Daoy (cell line): ENCODE results near the gene HIF3A. TPM values are rescaled to one million over a fixed set of nuclear protein-coding genes. Genes with fewer than 3 reads are reported as not detected.
"Not testable (repeated sequence)": the region's sequence is repeated elsewhere in the genome, so short reads cannot be mapped to it uniquely, and the experiment has no call there.

Source experiments
- DNase-seq: peaks from one replicate; pipeline ENCODE4 v3.0.0-alpha.2; 2015; ENCODE audit warnings: low read depth
- total RNA-seq: library from RNA; depleted of rRNA; stranded (reverse); fragments of >200 nt; shearing (Covaris generic); gene quantifications from 2 replicates; pipeline ENCODE4 v1.2.3, GENCODE V29; 2014

Gene HIF3A
- total RNA-seq, 1 experiment from 2014 or later: not detected

DNA sequence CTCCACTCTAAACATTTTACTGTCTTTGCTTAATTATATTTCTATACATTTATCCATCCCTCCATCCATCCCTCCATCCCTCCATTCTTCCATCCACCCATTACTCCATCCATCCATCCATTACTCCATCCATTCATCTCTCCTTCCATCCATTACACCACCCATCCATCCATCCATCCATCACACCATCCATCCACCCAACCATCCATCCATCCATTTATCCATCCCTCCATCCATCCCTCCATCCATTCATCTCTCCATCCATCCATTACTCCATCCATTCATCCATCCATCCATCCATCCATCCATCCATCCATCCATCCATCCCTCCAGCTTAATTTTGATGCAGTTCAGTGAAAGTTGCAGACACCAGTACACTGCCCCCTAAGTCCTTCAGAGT, 5.0 kb upstream of the HIF3A start:
- DNase-seq: no peak

DNA sequence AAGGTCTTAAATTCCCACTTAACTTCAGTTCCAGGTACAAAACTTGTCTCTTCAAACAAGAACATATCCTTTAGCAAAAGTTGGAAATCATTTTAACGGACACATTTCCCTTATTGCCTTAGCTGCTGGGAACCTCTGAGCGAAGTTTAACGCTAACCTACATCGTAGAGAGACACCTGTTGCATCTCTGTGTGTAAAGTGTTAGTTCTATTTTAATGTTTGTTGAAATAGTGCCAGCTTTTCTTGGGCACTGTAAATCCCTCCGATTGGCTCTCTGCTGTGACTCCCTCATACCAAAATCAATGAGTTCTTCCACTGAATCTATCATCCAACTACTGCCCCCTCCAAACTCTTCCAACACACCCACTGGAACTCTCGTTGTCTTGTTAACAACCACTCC, 2.3 kb upstream of the HIF3A start:
- DNase-seq: no peak

DNA sequence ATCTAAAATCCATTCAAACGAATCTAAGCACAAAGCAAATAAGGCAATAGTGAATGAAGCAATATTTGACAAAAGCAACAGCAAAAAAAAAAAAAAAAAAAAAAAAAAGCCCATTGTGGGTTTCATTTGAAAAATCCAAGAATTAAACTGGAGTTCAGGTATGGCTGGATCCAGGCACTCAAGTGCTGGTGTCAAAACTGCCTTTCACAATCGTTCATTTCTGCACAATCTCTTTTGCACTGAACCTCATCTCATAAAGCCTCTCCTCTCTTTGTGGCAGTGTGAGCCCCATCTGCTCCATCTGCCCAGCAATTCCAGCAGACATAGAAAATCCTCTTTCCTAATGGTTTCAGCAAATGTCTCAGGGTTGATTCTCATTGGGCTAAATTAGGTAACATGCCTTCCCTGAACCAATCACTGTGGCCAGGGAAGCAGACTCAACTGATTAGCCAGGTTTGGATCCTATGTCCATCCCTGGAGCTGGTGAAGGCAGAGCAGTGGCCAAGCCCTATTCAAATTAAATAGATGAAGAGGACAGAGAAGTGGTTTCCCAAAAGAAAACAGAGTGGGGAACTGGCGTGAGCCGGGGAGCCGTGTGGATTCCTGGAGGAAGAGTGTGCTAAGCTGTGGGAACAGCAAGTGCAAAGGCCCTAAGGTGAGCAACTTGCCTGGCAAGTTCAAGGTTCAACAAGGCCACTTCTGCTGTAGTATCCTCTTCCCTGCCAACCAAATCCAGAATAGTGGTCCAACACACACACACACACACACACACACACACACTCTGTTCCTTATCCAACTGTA, 1.2 kb upstream of the HIF3A start:
- DNase-seq: no peak

DNA sequence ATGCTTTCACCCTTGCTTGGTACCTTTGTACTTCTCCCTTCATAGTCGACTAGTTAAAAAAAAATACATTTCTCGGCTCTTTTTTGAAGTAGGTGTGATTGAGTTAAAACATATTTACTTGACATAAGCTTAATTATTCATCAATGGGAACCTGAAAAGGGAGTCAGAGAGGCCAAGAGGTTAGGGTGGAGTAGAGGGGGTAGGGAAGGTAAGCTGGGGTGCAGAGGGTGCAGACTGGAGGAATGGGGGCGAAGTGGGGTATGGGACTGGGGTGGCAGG, 701 bp upstream of the HIF3A start:
- no peak for DNase-seq

DNA sequence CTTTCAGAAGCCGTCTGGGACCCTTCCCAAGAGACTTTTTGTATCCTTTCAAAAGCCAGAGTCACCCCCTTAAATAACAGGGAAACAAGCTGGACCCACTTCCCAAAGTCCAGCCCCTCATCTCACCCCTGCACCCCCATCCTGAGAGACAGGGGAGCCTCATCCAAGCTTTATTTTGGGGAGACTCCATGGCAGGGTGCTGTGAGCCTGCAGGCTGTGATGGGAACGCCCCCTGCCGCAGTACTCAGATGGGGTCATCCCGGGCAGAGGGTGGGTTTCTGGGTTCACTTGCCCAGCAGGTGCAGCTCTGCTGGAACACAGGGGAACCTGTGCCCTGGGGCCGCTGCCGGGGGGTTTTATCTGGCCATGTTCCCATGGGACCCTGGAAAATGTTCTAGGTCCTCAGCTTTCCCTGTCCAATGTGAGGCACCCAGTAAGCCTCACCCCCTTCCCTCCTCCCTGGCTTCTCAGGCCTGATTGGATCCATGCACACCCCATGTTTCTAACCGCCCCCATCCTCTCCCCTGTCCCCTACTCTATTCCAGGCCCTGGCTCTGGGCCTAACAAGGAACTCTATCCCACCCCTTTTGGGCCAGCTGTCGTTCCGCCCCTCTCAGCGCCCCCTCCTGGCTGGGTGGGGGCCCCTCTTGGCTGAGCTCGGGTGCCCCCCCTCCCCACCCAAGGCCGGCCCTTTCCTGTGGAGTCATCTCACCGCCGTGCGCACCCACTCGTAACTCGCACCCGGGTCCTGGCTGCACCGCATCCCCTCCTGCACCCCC, 1.0 kb downstream of the HIF3A start:
- DNase-seq: no peak

DNA sequence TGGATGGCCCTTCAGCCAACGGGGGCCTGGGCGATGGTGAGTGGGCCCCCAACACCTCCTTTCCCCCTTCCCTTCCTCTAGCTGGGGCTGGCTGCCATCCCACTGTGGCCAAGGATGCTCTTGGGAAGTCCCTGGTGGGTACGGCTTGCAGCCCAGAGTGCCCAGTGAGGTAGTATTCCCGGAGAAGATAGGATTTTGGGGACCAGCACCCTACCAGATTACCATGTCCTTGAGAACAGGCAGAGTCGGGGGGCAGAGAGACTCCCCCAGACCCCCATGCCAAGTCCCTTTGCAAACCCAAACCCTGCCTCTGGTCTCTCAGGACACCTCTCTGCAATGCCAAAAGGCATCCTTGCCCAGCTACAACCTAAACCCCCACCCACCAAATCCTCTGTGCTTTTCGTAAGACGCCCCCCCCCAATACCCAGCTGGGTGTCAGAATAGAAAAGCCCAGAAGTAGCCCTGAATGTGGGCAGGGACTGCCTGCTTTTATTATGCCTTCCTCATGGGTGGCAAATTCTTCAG, 1.7 kb downstream of the HIF3A start:
- DNase-seq: peak; percentile 15

DNA sequence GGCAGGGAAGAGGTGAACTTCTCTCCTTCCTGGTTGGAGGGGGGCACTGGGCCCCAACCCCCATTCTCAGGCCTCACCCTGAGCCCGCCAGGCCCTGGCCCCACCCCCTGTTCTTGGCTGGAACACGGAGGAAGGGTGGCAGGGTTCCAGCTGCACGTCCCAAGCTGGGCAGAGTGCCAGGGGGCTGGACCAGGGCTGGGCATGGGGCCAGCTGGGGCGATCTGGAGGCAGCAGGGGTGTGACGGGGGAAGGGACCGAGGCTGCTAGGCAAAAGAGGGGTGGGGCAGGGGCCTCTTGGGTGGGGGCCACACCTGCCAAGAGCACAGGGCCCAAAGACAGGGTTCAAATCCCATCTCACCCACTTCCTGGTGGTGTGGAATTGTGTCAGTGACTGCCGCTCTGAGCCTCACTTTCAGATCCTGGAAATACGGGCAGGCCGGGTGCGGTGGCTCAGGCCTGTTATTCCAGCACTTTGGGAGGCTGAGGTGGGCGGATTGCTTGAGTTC, 2.2 kb downstream of the HIF3A start:
- DNase-seq: peak; percentile 91

DNA sequence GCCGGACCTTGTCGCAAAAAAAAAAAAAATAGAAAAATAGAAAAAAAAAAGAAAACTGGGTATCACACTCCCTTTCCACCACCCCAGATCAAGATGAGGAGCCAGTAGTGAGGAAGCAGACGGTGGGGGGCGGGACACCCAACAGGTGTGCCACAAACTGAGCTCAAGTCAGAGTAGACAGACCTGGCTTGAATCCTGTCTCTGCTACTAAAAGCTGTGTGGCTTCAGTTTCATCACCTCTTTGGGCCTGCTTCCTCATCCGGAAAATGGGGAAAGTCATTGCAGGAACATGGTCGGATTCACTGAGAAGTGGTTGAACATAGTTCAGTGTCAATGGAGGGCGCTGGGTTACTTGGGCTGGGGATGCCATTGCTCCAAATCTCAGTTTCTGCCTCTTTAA, 2.9 kb downstream of the HIF3A start:
- no peak for DNase-seq

DNA sequence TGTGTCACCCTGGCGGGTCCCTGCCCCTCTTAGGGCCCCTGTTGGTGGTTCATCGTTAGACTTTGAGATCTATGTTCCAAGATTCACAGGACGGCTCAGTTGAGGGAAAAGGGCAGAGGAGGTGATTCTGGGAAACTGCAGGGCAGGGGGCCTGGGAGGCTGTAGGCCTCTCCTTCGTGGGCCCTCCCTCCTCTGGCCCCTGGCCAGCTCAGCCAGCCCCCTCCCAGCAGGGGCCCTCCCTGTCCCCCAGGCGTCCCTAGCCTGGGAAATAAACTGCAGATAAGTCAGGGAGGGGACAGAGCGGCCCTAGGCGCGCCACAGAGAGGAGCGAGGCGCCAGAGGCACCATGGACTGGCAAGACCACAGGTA, 6.5 kb downstream of the HIF3A start:
- DNase-seq: no peak

DNA sequence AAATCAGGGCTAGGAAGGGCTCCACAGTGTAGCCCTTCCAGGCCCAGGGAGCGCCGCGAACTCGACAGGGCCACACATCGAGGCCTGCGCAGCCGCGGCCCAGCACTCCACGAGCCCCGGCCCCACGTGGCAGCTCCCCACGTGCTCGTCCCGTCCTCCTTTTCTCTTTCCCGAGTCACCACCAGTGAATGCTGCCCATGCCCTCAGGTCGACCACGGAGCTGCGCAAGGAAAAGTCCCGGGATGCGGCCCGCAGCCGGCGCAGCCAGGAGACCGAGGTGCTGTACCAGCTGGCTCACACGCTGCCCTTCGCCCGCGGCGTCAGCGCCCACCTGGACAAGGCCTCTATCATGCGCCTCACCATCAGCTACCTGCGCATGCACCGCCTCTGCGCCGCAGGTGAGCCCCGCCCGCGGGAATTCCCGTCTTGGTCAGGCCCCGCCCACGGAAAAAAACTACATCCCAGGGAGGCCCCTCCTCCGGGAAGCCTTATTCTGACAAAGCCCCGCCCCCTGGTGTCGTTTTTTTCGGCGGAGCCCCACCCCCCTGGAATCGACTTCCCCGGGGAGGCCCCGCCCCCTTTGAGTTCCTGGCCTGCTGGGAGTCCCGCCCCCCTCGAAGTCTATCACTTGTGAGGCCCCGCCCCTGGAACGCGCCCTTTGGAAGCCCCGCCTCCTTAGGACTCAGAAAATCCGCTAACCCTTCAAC, 7.0 kb downstream of the HIF3A start:
- DNase-seq: peak; percentile 17

DNA sequence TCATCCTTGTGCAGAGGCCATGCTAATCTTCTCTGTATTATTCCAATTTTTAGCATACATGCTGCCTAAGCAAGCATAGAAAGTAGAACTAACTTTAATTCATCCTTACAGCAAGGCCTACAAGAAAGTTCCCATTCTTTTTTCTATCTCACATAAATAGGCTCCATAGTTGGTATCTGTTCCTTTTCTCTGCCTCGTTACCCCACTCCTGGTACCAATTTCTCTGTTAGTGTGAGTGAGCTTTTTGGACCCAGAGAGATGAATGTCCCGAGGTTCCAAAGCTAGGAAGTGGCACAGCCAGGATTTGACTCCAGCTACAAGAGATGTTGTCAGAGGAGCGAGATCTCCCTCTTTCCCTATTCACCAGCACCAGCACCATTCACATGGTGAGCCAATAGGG, 9.7 kb downstream of the HIF3A start:
- no peak for DNase-seq

DNA sequence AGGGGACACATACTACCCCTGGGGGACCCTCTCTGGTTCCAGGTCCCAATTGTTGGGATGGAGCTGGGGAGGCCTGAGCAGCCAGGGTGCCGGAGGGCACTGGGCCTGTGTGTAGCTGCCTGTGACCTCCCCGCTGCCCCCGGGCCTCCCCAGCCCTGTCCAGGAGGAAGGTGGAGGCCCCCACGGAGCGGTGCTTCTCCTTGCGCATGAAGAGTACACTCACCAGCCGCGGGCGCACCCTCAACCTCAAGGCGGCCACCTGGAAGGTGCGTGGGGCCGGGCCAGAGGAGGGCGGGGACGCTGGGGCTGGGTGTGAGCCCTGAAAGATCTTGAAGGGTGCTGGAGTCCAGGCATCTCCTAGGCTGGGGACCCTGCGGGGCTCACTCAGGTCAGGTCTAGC, 11.7 kb downstream of the HIF3A start:
- no peak for DNase-seq

DNA sequence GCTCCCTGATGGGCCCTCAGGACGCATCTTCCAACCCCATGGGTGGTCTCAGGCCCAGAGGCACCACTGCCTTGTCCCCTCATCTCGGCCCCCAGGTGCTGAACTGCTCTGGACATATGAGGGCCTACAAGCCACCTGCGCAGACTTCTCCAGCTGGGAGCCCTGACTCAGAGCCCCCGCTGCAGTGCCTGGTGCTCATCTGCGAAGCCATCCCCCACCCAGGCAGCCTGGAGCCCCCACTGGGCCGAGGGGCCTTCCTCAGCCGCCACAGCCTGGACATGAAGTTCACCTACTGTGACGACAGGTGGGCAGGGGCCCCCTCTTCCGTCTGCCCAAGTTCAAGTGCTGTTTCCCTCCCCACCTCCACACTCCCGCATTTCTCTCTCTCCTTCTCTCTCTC, 12.2 kb downstream of the HIF3A start:
- no peak for DNase-seq

DNA sequence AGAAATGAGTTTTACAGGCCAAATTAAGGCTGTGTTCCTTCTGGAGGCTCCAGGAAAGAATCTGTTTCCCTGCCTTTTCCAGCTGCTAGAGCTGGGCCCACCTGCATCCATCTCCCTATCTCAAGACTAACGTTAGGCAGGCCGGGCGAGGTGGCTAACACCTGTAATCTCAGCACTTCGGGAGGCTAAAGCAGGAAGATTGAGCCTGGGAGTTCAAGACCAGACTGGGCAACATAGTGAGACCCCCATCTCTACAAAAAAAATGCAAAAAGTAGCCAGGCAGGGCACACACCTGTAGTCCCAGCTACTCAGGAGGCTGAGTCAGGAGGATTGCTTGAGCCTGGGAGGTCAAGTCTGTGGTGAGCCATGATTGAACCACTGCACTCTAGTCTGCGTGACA, 14.6 kb downstream of the HIF3A start:
- DNase-seq: no peak

DNA sequence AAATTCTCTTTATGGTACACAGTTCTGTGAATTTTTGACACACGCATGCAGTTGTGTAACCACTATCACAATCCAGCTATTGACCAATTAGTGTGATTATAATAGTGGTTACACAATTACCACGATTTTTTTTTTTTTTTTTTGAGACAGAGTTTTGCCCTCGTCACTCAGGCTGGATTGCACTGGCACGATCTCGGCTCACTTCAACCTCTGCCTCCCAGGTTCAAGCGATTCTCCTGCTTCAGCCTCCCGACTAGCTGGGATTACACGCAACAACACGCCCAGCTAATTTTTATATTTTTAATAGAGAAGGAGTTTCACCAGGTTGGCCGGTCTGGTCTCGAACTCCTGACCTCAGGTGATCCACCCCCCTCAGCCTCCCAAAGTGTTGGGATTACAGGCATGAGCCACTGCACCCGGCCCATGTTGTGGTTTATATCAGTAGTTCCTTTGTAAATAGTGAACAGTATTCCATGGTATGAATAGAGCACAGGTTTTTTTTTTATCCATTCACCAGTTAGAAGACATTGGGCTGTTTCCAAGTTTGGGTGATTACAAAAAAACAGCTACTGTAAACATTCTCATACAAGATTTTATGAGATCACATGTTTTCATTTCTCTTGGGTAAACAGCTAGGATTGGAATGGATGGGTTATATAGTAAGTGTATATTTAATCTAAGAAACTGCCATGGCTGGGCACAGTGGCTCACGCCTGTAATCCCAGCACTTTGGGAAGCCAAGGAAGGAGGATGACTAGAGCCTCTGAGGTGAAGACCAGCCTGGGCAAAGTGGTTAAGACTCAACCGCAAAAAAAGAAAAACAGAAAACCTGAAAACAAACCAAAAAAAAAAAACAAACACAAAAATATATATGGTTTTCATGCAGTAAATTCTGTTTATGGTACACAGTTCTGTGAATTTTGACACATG, 17.0 kb downstream of the HIF3A start:
- not testable (repeated sequence) for DNase-seq

DNA sequence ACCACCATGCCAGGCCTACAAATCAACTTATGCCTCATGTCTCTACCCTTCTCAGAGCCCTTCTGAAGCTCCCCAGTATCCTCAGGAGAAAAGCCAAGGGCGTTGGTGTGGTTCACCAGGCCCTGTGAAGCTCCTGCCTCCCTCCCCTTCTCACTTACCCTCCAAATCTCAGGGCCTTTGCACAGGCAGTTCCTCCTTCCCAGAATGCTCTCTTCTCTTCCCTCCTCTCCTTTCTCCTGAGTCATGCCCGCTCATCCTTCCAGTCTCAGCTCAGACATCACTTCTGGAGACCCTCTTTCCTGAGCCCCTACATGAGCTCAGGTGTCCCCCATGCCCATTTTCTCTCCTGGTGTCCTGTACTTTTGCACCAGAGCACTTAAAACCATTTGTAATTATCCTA, 20.5 kb downstream of the HIF3A start:
- DNase-seq: no peak

DNA sequence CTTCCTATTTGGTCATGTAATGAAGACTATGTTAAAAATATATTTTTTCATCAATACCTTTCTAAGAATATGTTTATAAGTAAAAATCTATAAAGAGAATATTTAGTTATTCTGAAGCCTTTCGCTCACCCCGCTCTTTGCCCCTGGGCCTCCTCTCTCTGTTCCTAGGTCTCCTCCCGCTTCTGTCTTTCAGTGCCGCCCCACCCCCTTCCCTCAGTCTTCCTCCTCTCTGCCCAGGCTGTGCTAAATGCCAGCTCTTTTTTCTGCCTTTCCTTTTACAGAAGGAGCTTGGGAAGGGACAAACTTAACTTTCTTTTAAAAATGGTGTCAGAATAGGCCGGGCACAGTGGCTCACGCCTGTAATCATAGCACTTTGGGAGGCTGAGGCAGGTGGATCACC, 22.8 kb downstream of the HIF3A start:
- no peak for DNase-seq

DNA sequence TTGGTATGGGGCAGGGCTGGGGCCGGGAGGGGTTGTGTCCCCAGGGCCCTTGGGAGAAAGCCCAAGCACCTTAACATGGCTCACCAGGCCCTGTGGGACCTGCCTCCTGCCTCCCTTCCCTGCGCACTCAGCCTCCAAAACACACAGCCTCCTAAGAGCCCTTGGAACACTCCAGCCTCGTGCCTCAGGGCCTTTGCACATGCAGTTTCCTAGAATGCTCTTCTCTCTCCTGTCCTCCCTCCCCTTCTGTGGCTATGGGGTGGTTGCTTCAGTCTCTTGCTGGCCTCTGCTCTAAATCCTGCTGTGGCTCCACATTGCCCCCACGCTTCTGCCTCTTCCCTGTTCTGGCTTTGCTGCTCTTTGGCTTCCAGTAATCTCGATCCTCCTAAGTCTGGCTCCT, 23.7 kb downstream of the HIF3A start:
- DNase-seq: no peak

DNA sequence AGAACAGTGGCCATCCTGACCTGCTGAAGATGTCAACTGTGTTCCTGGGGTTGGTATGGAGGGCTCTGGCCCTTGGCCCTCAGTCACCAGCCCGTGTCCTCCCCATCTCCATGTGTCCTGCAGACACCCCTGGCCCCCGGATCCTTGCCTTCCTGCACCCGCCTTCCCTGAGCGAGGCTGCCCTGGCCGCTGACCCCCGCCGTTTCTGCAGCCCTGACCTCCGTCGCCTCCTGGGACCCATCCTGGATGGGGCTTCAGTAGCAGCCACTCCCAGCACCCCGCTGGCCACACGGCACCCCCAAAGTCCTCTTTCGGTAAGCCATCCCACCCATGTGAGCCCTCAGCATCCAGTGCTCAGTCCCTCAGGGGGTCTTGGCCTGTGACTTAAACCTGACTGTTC, 24.8 kb downstream of the HIF3A start:
- no peak for DNase-seq

DNA sequence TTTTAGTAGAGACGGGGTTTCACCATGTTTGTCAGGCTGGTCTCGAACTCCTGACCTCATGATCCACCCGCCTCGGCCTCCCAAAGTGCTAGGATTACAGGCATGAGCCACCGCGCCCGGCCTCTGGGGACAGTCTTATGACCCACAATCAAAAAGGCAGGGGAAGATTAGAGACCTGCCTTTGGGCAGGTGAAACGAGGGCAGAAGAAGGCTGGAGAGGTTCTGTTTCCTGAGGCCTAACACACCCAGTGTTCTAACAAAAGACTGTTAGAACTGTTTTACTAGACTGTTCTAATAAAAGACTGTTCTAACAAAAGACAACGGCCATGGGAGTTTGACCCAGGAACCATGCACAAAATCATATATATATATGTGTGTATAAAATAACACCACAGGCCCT, 26.4 kb downstream of the HIF3A start:
- not testable (repeated sequence) for DNase-seq

DNA sequence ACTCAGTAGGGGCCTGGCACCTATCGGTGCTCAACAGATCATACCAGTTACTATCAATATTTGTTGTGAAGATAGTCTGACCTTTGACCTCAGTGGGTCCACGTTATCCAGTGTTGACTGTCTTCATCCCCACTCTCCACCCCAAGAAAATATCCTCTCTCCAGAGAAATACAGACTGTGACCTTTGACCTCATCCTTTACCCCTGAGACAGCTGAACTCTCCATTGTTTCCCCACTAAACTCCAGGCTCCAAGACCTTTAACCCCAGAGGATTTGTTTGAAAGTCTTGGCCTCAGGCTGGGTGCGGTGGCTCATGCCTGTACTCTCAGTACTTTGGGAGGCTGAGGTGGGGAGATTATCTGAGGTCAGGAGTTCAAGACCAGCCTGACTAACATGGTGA, 27.4 kb downstream of the HIF3A start:
- DNase-seq: no peak

DNA sequence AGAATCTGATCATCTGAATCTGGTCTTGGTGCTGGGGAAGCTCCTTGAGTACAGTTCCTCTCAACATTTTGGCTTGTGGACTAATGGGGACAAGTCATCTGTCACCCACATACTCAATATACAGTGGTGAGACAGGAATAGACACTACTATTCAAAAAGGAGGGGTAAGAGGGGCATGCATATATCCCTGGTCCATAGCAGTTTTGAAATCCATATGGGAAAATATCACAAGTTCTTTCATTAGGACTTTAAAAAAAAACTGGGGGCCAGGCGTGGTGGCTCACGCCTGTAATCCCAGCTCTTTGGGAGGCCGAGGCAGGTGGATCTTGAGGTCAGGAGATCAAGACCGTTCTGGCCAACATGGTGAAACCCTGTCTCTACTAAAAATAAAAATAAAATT, 29.8 kb downstream of the HIF3A start:
- DNase-seq: no peak
